Measurements from ENCODE around the gene TMEM74B. TPM values are rescaled to one million over a fixed set of nuclear protein-coding genes. Genes with fewer than 3 reads are reported as not detected.

TMEM74B gene
- total and polyA plus RNA-seq, 10 of the 15 experiments (the other 5 are each of a cell fraction or from before 2014, with no cell fraction given) = 0.07 TPM; not detected in 9

- no peak for TF ChIP-seq PAX5 (IDR thresholded peaks at IDR 0.05; ENCODE audit: borderline replicate concordance, low read depth, low read length)
- no peak for TF ChIP-seq GATAD2B (conservative IDR thresholded peaks at IDR 0.05; ENCODE audit: low read depth)
- TF ChIP-seq STAT1 (conservative IDR thresholded peaks at IDR 0.05) = no peak
Observed at GRCh38 chr20:1196634-1197033, 11.9 kb upstream of the TMEM74B start (continued).

- H3K4me2 ChIP-seq (ENCODE audit: control insufficient read depth, insufficient read depth) = no peak overlapping the region
- no peak overlapping the region for H3K4me3 ChIP-seq
- no TSS peak for BruUV-seq (replicated peaks)
- TF ChIP-seq EP300 (IDR thresholded peaks at IDR 0.05; ENCODE audit: borderline replicate concordance in 1 of 2, control insufficient read depth in 1 of 2, low read depth in 2 of 2, low read length in 2 of 2) (no peak), POU2F2 (IDR thresholded peaks at IDR 0.05; ENCODE audit: borderline replicate concordance, low read depth, low read length) (no peak), ZNF207 (IDR thresholded peaks at IDR 0.05; ENCODE audit: borderline replicate concordance) (no peak), PBX3 (IDR thresholded peaks at IDR 0.05; ENCODE audit: insufficient replicate concordance, low read depth, low read length) (no peak), CBFB (IDR thresholded peaks at IDR 0.05; ENCODE audit: low read depth) (no peak), SREBF2 (IDR thresholded peaks at IDR 0.05; ENCODE audit: low read length) (no peak), TCF7 (IDR thresholded peaks at IDR 0.05; ENCODE audit: borderline replicate concordance) (no peak), SIN3A (IDR thresholded peaks at IDR 0.05; ENCODE audit: low read depth, low read length) (no peak), NFYA (IDR thresholded peaks at IDR 0.05; ENCODE audit: borderline replicate concordance, low read depth, low read length) (no peak), PAX5 (IDR thresholded peaks at IDR 0.05; ENCODE audit: borderline replicate concordance, low read depth, low read length) (no peak), SREBF1 (IDR thresholded peaks at IDR 0.05; ENCODE audit: low read length) (no peak), MEF2B (IDR thresholded peaks at IDR 0.05; ENCODE audit: partially characterized antibody, poor library complexity, severe bottlenecking) (no peak)
- TF ChIP-seq, protein P1, sequence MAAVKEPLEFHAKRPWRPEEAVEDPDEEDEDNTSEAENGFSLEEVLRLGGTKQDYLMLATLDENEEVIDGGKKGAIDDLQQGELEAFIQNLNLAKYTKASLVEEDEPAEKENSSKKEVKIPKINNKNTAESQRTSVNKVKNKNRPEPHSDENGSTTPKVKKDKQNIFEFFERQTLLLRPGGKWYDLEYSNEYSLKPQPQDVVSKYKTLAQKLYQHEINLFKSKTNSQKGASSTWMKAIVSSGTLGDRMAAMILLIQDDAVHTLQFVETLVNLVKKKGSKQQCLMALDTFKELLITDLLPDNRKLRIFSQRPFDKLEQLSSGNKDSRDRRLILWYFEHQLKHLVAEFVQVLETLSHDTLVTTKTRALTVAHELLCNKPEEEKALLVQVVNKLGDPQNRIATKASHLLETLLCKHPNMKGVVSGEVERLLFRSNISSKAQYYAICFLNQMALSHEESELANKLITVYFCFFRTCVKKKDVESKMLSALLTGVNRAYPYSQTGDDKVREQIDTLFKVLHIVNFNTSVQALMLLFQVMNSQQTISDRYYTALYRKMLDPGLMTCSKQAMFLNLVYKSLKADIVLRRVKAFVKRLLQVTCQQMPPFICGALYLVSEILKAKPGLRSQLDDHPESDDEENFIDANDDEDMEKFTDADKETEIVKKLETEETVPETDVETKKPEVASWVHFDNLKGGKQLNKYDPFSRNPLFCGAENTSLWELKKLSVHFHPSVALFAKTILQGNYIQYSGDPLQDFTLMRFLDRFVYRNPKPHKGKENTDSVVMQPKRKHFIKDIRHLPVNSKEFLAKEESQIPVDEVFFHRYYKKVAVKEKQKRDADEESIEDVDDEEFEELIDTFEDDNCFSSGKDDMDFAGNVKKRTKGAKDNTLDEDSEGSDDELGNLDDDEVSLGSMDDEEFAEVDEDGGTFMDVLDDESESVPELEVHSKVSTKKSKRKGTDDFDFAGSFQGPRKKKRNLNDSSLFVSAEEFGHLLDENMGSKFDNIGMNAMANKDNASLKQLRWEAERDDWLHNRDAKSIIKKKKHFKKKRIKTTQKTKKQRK (IDR thresholded peaks at IDR 0.05; ENCODE audit: low read depth, low read length) = no peak
- ChIA-PET POLR2A (no interaction called here), CTCF (no interaction called here), SMC1A (ENCODE audit: uncharacterized antibody, unreplicated experiment) (no interaction called here), RAD21 (ENCODE audit: unreplicated experiment) (no interaction called here)
- no peak overlapping the region for H3K27ac ChIP-seq (ENCODE audit: control insufficient read depth, insufficient read depth)
- FAIRE-seq (no peak), DNase-seq (ENCODE audit: low read depth, low spot score) (no peak), ATAC-seq (no peak)
- H3K9ac ChIP-seq (ENCODE audit: control insufficient read depth, insufficient read depth, low read length) = no peak overlapping the region
- no peaks in the 10 kb centered on the region; a peak in 2 of 4 replicates for H3K27me3 ChIP-seq (replicated peaks in 1 of 2; ENCODE audit: control insufficient read depth in 2 of 2, insufficient read depth in 2 of 2, low read length in 1 of 2)
- WGBS (ENCODE audit: insufficient coverage, insufficient replicate concordance, low lambda C conversion rate, missing lambda C conversion rate) = 0% methylated on average over 1 of the region's 1 CpG
- H3K36me3 ChIP-seq (ENCODE audit: control insufficient read depth in 2 of 2, insufficient read depth in 2 of 2, low read length in 1 of 2) = no peaks in the 10 kb centered on the region
- no peaks in the 10 kb centered on the region for H3K9me3 ChIP-seq (replicated peaks; ENCODE audit: control insufficient read depth, insufficient read depth, low read length)
- H2AFZ ChIP-seq (ENCODE audit: control insufficient read depth, low read depth, low read length) = no peak overlapping the region
- H4K20me1 ChIP-seq (ENCODE audit: control insufficient read depth, insufficient read depth) = no peaks in the 10 kb centered on the region
- in situ Hi-C loops (cut with MboI) = no loop called here
- H3K79me2 ChIP-seq (ENCODE audit: control insufficient read depth, insufficient read depth, low read length) = no peaks in the 10 kb centered on the region
- H3K4me1 ChIP-seq (ENCODE audit: control insufficient read depth, insufficient read depth, low read length) = no peaks in the 10 kb centered on the region
- intact Hi-C loops (cut with micrococcal nuclease; ENCODE audit: unreplicated experiment) = no loop called here
Observed at GRCh38 chr20:1195226-1195625, 10.4 kb upstream of the TMEM74B start.

Measured in GM12878 (cell line).